ENCODE data around the gene FRMD3.

Gene FRMD3

GRCh38 chr9:83294816-83295215 lies 243.4 kb downstream of the FRMD3 start:
- H3K4me3 ChIP-seq (ENCODE audit: low read length, poor library complexity, severe bottlenecking): no peak overlapping the region
- H3K79me2 ChIP-seq (ENCODE audit: insufficient read depth, low read length): no peaks in the 10 kb centered on the region
- H3K9me2 ChIP-seq (replicated peaks; ENCODE audit: low read depth, low read length): no peaks in the 10 kb centered on the region
- H4K20me1 ChIP-seq (ENCODE audit: insufficient read depth, low read length, poor library complexity, severe bottlenecking): no peaks in the 10 kb centered on the region
- TF ChIP-seq EZH2phosphoT487 (IDR thresholded peaks at IDR 0.05; ENCODE audit: borderline replicate concordance) (no peak), CTCF (conservative IDR thresholded peaks at IDR 0.05; ENCODE audit: low read length) (no peak)
- no peaks in the 10 kb centered on the region for H3K4me1 ChIP-seq (ENCODE audit: insufficient read depth, low read length, poor library complexity, severe bottlenecking)
- no peaks in the 10 kb centered on the region for H3F3A ChIP-seq (ENCODE audit: low read depth)
- no peak overlapping the region for H2AFZ ChIP-seq (ENCODE audit: low read length)
- no peak overlapping the region for H3K9ac ChIP-seq (ENCODE audit: low read depth, low read length, poor library complexity, severe bottlenecking)
- no peaks in the 10 kb centered on the region for H3K27me3 ChIP-seq (ENCODE audit: insufficient read depth, low read length, poor library complexity, severe bottlenecking)
- no peaks in the 10 kb centered on the region for H3K36me3 ChIP-seq (ENCODE audit: insufficient read depth, low read length)
- no peaks in the 10 kb centered on the region for H3K9me3 ChIP-seq (ENCODE audit: insufficient read depth, low read depth, low read length)
- H3K4me2 ChIP-seq (ENCODE audit: low read depth, low read length, poor library complexity, severe bottlenecking): no peak overlapping the region

GRCh38 chr9:83291196-83291595 lies 247.0 kb downstream of the FRMD3 start:
- Histone ChIP-seq H3K4me2 (ENCODE audit: low read depth, low read length, poor library complexity, severe bottlenecking) (no peak overlapping the region), H3K4me1 (ENCODE audit: insufficient read depth, low read length, poor library complexity, severe bottlenecking) (no peaks in the 10 kb centered on the region)
- TF ChIP-seq EZH2phosphoT487 (IDR thresholded peaks at IDR 0.05; ENCODE audit: borderline replicate concordance): no peak
- TF ChIP-seq CTCF (conservative IDR thresholded peaks at IDR 0.05; ENCODE audit: low read length): no peak

DNA sequence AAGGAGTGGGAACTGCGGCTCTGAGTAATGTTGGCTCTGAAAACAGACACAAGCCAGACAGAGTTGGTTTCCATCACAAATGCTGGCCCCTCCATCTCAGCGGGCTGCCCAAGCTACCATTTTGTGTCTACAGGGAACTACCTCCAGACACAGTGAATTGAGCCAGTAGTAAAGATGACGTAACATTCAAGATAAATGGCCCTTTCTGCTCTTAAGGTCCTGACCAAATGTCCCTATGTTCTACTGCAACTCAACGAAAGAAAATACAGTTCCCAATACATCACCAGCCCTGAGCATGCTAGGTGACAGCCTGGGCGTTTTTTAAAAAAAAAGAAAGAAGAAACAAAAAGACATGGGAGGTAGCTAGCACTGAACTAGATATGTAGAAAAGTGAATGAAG lies 247.5 kb downstream of the FRMD3 start:
- H4K20me1 ChIP-seq (ENCODE audit: insufficient read depth, low read length, poor library complexity, severe bottlenecking): no peaks in the 10 kb centered on the region
- no peaks in the 10 kb centered on the region for H3K27me3 ChIP-seq (ENCODE audit: insufficient read depth, low read length, poor library complexity, severe bottlenecking)
- H3K9ac ChIP-seq (ENCODE audit: low read depth, low read length, poor library complexity, severe bottlenecking): no peak overlapping the region
- H3K9me2 ChIP-seq (replicated peaks; ENCODE audit: low read depth, low read length): no peaks in the 10 kb centered on the region
- H3K4me3 ChIP-seq (ENCODE audit: low read length, poor library complexity, severe bottlenecking): no peak overlapping the region
- no peaks in the 10 kb centered on the region for H3K9me3 ChIP-seq (ENCODE audit: insufficient read depth, low read depth, low read length)
- H3K36me3 ChIP-seq (ENCODE audit: insufficient read depth, low read length): no peaks in the 10 kb centered on the region
- H3K79me2 ChIP-seq (ENCODE audit: insufficient read depth, low read length): no peaks in the 10 kb centered on the region
- H3K4me2 ChIP-seq (ENCODE audit: low read depth, low read length, poor library complexity, severe bottlenecking): no peak overlapping the region
- no peak overlapping the region for H2AFZ ChIP-seq (ENCODE audit: low read length)
- no peaks in the 10 kb centered on the region for H3F3A ChIP-seq (ENCODE audit: low read depth)
- H3K4me1 ChIP-seq (ENCODE audit: insufficient read depth, low read length, poor library complexity, severe bottlenecking): no peaks in the 10 kb centered on the region
- TF ChIP-seq CTCF (conservative IDR thresholded peaks at IDR 0.05; ENCODE audit: low read length) (no peak), EZH2phosphoT487 (IDR thresholded peaks at IDR 0.05; ENCODE audit: borderline replicate concordance) (no peak)

More at GRCh38 chr9:83291196-83291595, 247.0 kb downstream of the FRMD3 start:
- Histone ChIP-seq H3K9me2 (replicated peaks; ENCODE audit: low read depth, low read length) (no peaks in the 10 kb centered on the region), H3K79me2 (ENCODE audit: insufficient read depth, low read length) (no peaks in the 10 kb centered on the region), H2AFZ (ENCODE audit: low read length) (no peak overlapping the region), H4K20me1 (ENCODE audit: insufficient read depth, low read length, poor library complexity, severe bottlenecking) (no peaks in the 10 kb centered on the region), H3K9ac (ENCODE audit: low read depth, low read length, poor library complexity, severe bottlenecking) (no peak overlapping the region), H3F3A (ENCODE audit: low read depth) (no peaks in the 10 kb centered on the region), H3K4me3 (ENCODE audit: low read length, poor library complexity, severe bottlenecking) (no peak overlapping the region), H3K27me3 (ENCODE audit: insufficient read depth, low read length, poor library complexity, severe bottlenecking) (no peaks in the 10 kb centered on the region), H3K9me3 (ENCODE audit: insufficient read depth, low read depth, low read length) (no peaks in the 10 kb centered on the region), H3K36me3 (ENCODE audit: insufficient read depth, low read length) (no peaks in the 10 kb centered on the region)
